IMR-90 (cell line): ENCODE results near the gene CCDC138. TPM values are rescaled to one million over a fixed set of nuclear protein-coding genes. Genes with fewer than 3 reads are reported as not detected.

Experiments
- ATAC-seq: fragments of 200-7000 bp; cut with Tn5 transposase; 2 replicates; pipeline ENCODE4 v1.9.1; 2020; ENCODE audit warnings: low read depth, mild to moderate bottlenecking, moderate library complexity
- BruUV-seq: library from RNA; stranded (reverse); fragments of 400-500 nt; replicated peaks from 2 replicates; lab custom pipeline; 2021; lab: Mats Ljungman, UMichigan
- CTCF ChIA-PET: fragments of 300-600 bp; formaldehyde crosslinking; extraction: SDS; loops from one replicate; lab custom pipeline; 2021; ENCODE audit warnings: antibody characterized with exemption; lab: Yijun Ruan, JAX
- POLR2A ChIA-PET: fragments of 300-600 bp; sonication (Branson Sonifier 250); formaldehyde crosslinking; loops from one replicate; lab custom pipeline; 2022; ENCODE audit warnings: antibody characterized with exemption; ENCODE audit not compliant: unreplicated experiment; lab: Charles Lee
- DNase-seq: peaks from one replicate; pipeline ENCODE4 v3.0.0; 2013
- H2AFZ ChIP-seq: replicated peaks from 2 replicates; pipeline ENCODE3; 2013; ENCODE audit warnings: low read length, mild to moderate bottlenecking; ENCODE audit not compliant: poor library complexity
- H2AK5ac ChIP-seq: 2 replicates; pipeline ENCODE4 v1.6.1; 2013; ENCODE audit warnings: low read depth, low read length, inconsistent platforms
- H2AK9ac ChIP-seq: replicated peaks from 2 replicates; pipeline ENCODE3; 2013; ENCODE audit warnings: mild to moderate bottlenecking, low read depth, low read length, moderate library complexity; ENCODE audit not compliant: poor library complexity
- H2BK120ac ChIP-seq: 2 replicates; pipeline ENCODE4 v1.6.1; 2013; ENCODE audit warnings: low read depth, low read length, inconsistent platforms
- H2BK15ac ChIP-seq: 3 replicates; pipeline ENCODE4 v1.6.1; 2013; ENCODE audit warnings: low read depth, low read length, inconsistent platforms
- H2BK20ac ChIP-seq: 2 replicates; pipeline ENCODE4 v1.6.1; 2013; ENCODE audit warnings: low read depth, mild to moderate bottlenecking, inconsistent platforms, low read length, moderate library complexity
- H2BK5ac ChIP-seq: 2 replicates; pipeline ENCODE4 v1.6.1; 2013; ENCODE audit warnings: mild to moderate bottlenecking, low read depth, low read length, inconsistent platforms; ENCODE audit not compliant: poor library complexity, severe bottlenecking
- H3K14ac ChIP-seq: replicated peaks from 2 replicates; pipeline ENCODE4 v1.6.1; 2013; ENCODE audit warnings: low read depth, low read length, inconsistent platforms
- H3K18ac ChIP-seq: 2 replicates; pipeline ENCODE4 v1.6.1; 2013; ENCODE audit warnings: low read depth, low read length, control low read depth
- H3K23ac ChIP-seq: 2 replicates; pipeline ENCODE4 v1.6.1; 2013; ENCODE audit warnings: low read depth, low read length, inconsistent platforms
- H3K27ac ChIP-seq: 2 replicates; pipeline ENCODE4 v1.5.1; 2013; ENCODE audit warnings: mild to moderate bottlenecking, control low read depth, low read length; ENCODE audit not compliant: insufficient read depth
- H3K27me3 ChIP-seq: 2 replicates; pipeline ENCODE4 v1.6.1; 2013; ENCODE audit warnings: low read length; ENCODE audit not compliant: control insufficient read depth, insufficient read depth
- H3K36me3 ChIP-seq: 2 replicates; pipeline ENCODE4 v1.6.1; 2013; ENCODE audit warnings: low read length, mixed read lengths; ENCODE audit not compliant: control insufficient read depth, insufficient read depth
- H3K4ac ChIP-seq: 2 replicates; pipeline ENCODE4 v1.6.1; 2013; ENCODE audit warnings: low read depth, low read length, inconsistent platforms
- H3K4me1 ChIP-seq: 2 replicates; pipeline ENCODE4 v1.6.1; 2013; ENCODE audit warnings: low read length, mixed read lengths; ENCODE audit not compliant: control insufficient read depth, insufficient read depth
- H3K4me2 ChIP-seq: 2 replicates; pipeline ENCODE4 v1.6.1; 2013; ENCODE audit warnings: low read depth, mild to moderate bottlenecking, control low read depth, low read length, moderate library complexity
- H3K4me3 ChIP-seq: 2 replicates; pipeline ENCODE4 v1.5.1; 2013; ENCODE audit warnings: low read depth, mild to moderate bottlenecking, control low read depth, low read length, moderate library complexity; ENCODE audit not compliant: insufficient read depth
- H3K56ac ChIP-seq: 2 replicates; pipeline ENCODE4 v1.6.1; 2013; ENCODE audit warnings: low read length, inconsistent platforms; ENCODE audit not compliant: insufficient read depth; ENCODE audit errors: extremely low read depth
- H3K79me1 ChIP-seq, 2 experiments: 2 replicates each; pipeline ENCODE4 v1.6.1; 2013; ENCODE audit warnings: low read length in 2 of 2, inconsistent platforms in 1 of 2, low read depth in 1 of 2
- H3K9ac ChIP-seq: 2 replicates; pipeline ENCODE4 v1.6.1; 2013; ENCODE audit warnings: low read depth, low read length, control low read depth
- H3K9me1 ChIP-seq: 2 replicates; pipeline ENCODE4 v1.6.1; 2013; ENCODE audit warnings: low read length, inconsistent platforms; ENCODE audit not compliant: insufficient read depth
- H3K9me3 ChIP-seq: 2 replicates; pipeline ENCODE4 v1.6.1; 2013; ENCODE audit warnings: low read length; ENCODE audit not compliant: control insufficient read depth, insufficient read depth
- H4K20me1 ChIP-seq: 2 replicates; pipeline ENCODE4 v1.6.1; 2013; ENCODE audit warnings: low read length, inconsistent platforms; ENCODE audit not compliant: insufficient read depth
- H4K5ac ChIP-seq: 2 replicates; pipeline ENCODE4 v1.6.1; 2013; ENCODE audit warnings: mild to moderate bottlenecking, low read depth, low read length, control low read depth
- H4K8ac ChIP-seq, 2 experiments: 2 replicates each; pipeline ENCODE4 v1.6.1; 2013; ENCODE audit warnings: low read depth in 2 of 2, low read length in 2 of 2, control low read depth in 1 of 2, inconsistent platforms in 1 of 2
- H4K91ac ChIP-seq: 2 replicates; pipeline ENCODE4 v1.6.1; 2013; ENCODE audit warnings: low read depth, low read length, inconsistent platforms; ENCODE audit not compliant: insufficient read depth
- BHLHE40 ChIP-seq: fragments of 150-350 bp; IDR thresholded peaks from 2 replicates; pipeline ENCODE4 v1.6.1; 2016; ENCODE audit warnings: mild to moderate bottlenecking, low read depth, low read length
- CHD1 ChIP-seq: IDR thresholded peaks from 2 replicates; pipeline ENCODE4 v1.6.1; 2012; ENCODE audit warnings: low read depth, low read length, improper control_type of control experiment
- FOS ChIP-seq: fragments of 150-350 bp; IDR thresholded peaks from 2 replicates; pipeline ENCODE4 v1.6.1; 2016; ENCODE audit warnings: low read depth, low read length
- MAFK ChIP-seq: IDR thresholded peaks from 2 replicates; pipeline ENCODE4 v1.6.1; 2012; ENCODE audit warnings: low read depth, low read length, improper control_type of control experiment
- MAZ ChIP-seq: IDR thresholded peaks from 2 replicates; pipeline ENCODE4 v1.6.1; 2012; ENCODE audit warnings: low read depth, mild to moderate bottlenecking, low read length, improper control_type of control experiment, moderate library complexity, borderline replicate concordance
- MXI1 ChIP-seq: IDR thresholded peaks from 2 replicates; pipeline ENCODE4 v1.6.1; 2012; ENCODE audit warnings: low read depth, mild to moderate bottlenecking, low read length, moderate library complexity, borderline replicate concordance
- POLR2A ChIP-seq: IDR thresholded peaks from 2 replicates; pipeline ENCODE4 v1.6.1; 2012; ENCODE audit warnings: mild to moderate bottlenecking, low read depth, low read length
- RAD21 ChIP-seq: IDR thresholded peaks from 2 replicates; pipeline ENCODE4 v1.6.1; 2012; ENCODE audit warnings: low read length, improper control_type of control experiment
- RCOR1 ChIP-seq: IDR thresholded peaks from 2 replicates; pipeline ENCODE4 v1.6.1; 2012; ENCODE audit warnings: mild to moderate bottlenecking, low read length, improper control_type of control experiment; ENCODE audit not compliant: insufficient replicate concordance
- SMC3 ChIP-seq: fragments of 150-350 bp; IDR thresholded peaks from 2 replicates; pipeline ENCODE4 v1.6.1; 2016; ENCODE audit warnings: low read depth, mild to moderate bottlenecking, antibody characterized with exemption, low read length, moderate library complexity
- WGBS, 2 experiments: methylation state at CpG; one replicate each; pipeline versions ENCODE4 v1.1.5 to v1.1.7; 2013; ENCODE audit warnings: missing lambda C conversion rate in 2 of 2; ENCODE audit not compliant: insufficient read length in 1 of 2; ENCODE audit errors: extremely low coverage in 2 of 2; 5-methylcytosine and 5-hydroxymethylcytosine counted together
- dilution Hi-C: fragments of 300-500 bp; cut with HindIII; formaldehyde crosslinking; loops from one replicate; pipeline ENCODE4 v1.14.3; 2018; ENCODE audit warnings: low sequenced_read_pairs; ENCODE audit not compliant: unreplicated experiment
- in situ Hi-C: fragments of 300-500 bp; cut with MboI; formaldehyde crosslinking; loops from 3 replicates; pipeline ENCODE4 v1.14.3; 2019; ENCODE audit warnings: low sequenced_read_pairs, inconsistent platforms, mixed read lengths
- intact Hi-C: fragments of 100-400 bp; cut with micrococcal nuclease; formaldehyde crosslinking; loops from 2 replicates; pipeline ENCODE4 v1.10.0; 2022
- polyA plus RNA-seq, 3 experiments: library from polyadenylated mRNA; depleted of rRNA; stranded (reverse); fragments of >200 nt; gene quantifications; 2 replicates each; pipeline ENCODE4 v1.2.3, GENCODE V29; 2012; ENCODE audit warnings: low replicate concordance in 1 of 3
- total RNA-seq: library from RNA; depleted of rRNA; stranded (reverse); fragments of >200 nt; gene quantifications from 2 replicates; pipeline ENCODE4 v1.2.3, GENCODE V29; 2012
- TF ChIP-seq, protein P1 (sequence below): fragments of 150-350 bp; IDR thresholded peaks from 2 replicates; pipeline ENCODE4 v1.6.1; 2016; ENCODE audit warnings: low read depth, mild to moderate bottlenecking, low read length, moderate library complexity, borderline replicate concordance
- TF ChIP-seq, protein P2 (sequence below): conservative IDR thresholded peaks from 2 replicates; pipeline ENCODE4 v1.5.1; 2012; ENCODE audit warnings: mild to moderate bottlenecking, low read depth, low read length, improper control_type of control experiment

Gene CCDC138
- total and polyA plus RNA-seq, 2 of the 4 experiments (the other 2 are of a cell fraction) = 1.5 to 2.9 TPM

DNA sequence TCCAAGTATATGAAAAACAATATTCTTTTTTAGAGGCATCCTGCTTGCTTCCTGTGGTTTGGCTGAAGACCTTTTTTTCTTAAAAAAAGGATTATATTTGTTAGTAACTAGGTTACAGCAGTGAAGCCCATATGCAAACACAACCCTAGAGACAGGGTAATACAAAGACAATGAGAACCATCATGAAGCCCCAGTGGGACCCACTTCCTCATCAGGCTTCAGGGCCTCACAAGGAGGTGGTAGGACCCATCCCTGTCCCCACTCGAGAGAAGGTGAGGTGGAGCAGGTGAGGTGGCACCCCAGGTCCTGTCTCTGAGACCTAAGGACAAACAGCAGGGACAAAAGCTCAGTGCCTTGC, 122.1 kb downstream of the CCDC138 start (continued):
- TF ChIP-seq POLR2A (no peak), RCOR1 (no peak), RAD21 (no peak)
- TF ChIP-seq, protein P1, sequence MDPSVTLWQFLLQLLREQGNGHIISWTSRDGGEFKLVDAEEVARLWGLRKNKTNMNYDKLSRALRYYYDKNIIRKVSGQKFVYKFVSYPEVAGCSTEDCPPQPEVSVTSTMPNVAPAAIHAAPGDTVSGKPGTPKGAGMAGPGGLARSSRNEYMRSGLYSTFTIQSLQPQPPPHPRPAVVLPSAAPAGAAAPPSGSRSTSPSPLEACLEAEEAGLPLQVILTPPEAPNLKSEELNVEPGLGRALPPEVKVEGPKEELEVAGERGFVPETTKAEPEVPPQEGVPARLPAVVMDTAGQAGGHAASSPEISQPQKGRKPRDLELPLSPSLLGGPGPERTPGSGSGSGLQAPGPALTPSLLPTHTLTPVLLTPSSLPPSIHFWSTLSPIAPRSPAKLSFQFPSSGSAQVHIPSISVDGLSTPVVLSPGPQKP = no peak

DNA sequence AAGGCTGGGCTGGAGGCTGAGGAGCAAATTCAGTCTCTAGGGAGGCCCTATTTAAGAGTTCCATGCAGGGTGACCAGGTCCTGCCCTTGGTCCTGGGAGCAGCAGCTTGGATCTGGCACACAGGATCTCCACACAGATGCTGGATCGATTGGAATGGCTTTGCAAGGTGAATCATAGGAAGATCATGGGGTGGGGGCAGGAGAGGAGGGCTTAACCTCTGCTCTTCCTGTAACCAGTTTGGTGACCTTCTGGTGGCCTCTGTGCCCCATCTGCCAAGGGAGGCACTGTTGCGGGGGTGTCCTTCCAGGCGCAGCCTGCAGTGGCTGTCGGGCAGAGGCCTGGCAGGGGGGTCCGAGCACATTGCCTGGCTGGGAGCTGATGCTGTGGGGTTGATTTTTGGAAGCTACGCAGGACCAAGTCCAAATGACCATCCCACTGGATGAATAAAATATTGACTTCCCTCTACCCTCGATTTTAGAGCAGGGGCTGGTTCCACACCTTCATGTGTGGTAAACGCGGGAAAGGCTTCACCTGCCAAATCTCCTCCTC, 122.8 kb downstream of the CCDC138 start:
- ATAC-seq (no peak), DNase-seq (no peak)
- Histone ChIP-seq H2BK120ac (no peak overlapping the region), H3K23ac (no peak overlapping the region), H3K4me3 (no peak overlapping the region), H3K56ac (no peak overlapping the region), H3K14ac (no peak overlapping the region), H4K20me1 (no peaks in the 10 kb centered on the region), H3K9ac (no peak overlapping the region), H3K27me3 (peaks cover 44% of the 10 kb centered on the region), H3K9me1 (no peaks in the 10 kb centered on the region), H3K27ac (no peak overlapping the region), H2AK5ac (no peak overlapping the region), H3K36me3 (no peaks in the 10 kb centered on the region), H2BK20ac (no peak overlapping the region), H3K79me1 (no peaks in the 10 kb centered on the region), H4K8ac (no peak overlapping the region), H2AK9ac (no peak overlapping the region), H3K4ac (no peak overlapping the region), H2AFZ (no peak overlapping the region), H3K18ac (no peak overlapping the region), H3K4me1 (no peaks in the 10 kb centered on the region), H3K9me3 (no peaks in the 10 kb centered on the region), H4K91ac (no peak overlapping the region), H3K4me2 (no peak overlapping the region), H4K5ac (no peak overlapping the region), H2BK15ac (no peak overlapping the region), H2BK5ac (no peak overlapping the region)
- ChIA-PET CTCF (no interaction called here), POLR2A (no interaction called here)
- intact Hi-C loops (no loop called here), in situ Hi-C loops (no loop called here), dilution Hi-C loops (no loop called here)
- BruUV-seq = no TSS peak
- 67% methylated on average over 1 of the region's 9 CpGs; no CpG with 5 or more reads in 1 of the 2 experiments for WGBS, 2 experiments
- TF ChIP-seq RCOR1 (no peak), MXI1 (no peak), RAD21 (no peak), MAZ (no peak), SMC3 (no peak), MAFK (no peak), BHLHE40 (no peak), FOS (no peak), CHD1 (no peak)
- TF ChIP-seq, protein P1 = no peak
- TF ChIP-seq, protein P2, sequence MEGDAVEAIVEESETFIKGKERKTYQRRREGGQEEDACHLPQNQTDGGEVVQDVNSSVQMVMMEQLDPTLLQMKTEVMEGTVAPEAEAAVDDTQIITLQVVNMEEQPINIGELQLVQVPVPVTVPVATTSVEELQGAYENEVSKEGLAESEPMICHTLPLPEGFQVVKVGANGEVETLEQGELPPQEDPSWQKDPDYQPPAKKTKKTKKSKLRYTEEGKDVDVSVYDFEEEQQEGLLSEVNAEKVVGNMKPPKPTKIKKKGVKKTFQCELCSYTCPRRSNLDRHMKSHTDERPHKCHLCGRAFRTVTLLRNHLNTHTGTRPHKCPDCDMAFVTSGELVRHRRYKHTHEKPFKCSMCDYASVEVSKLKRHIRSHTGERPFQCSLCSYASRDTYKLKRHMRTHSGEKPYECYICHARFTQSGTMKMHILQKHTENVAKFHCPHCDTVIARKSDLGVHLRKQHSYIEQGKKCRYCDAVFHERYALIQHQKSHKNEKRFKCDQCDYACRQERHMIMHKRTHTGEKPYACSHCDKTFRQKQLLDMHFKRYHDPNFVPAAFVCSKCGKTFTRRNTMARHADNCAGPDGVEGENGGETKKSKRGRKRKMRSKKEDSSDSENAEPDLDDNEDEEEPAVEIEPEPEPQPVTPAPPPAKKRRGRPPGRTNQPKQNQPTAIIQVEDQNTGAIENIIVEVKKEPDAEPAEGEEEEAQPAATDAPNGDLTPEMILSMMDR = no peak
